Measurements from ENCODE around the gene MEF2C.

The MEF2C gene

DNA sequence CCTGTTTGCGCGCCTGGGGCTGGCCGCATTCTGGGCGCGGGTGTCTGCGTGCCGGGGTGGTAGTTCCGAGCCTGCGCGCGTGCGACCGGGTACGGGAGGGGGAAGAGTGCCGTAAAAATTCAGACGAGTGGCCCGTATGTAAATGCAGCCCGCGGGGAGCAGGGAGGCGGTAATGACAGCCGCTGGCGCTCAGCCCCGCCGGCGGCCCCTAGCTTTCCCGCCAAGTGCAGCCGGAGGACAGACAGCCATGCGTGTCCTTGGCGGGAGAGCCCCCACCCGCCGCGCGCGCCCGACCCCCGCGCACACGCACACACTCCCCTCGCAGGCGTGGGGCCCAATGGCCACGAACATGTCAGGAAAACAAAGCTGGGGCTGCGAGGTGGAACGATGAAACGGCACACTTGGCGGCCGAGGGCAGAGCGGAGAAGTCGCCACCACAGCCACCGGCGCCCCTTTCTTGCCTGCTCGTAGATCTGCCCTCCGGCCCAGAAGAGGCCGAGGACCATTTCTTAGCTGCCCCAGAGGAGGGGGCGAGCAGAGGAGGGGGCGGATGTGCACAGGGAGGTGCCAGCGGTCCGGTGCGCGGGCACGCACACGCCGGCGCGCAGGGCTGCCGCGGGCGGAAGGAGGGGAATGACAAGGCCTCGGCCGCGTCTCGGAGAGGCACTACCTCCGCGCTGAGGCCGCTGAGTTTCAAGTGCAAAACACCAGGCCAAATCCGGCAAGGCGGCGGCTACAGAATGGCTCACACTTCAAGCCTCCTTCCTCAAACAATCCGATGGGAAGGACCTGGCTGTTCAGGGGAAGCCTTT, 208.4 kb downstream of the MEF2C start:
- TF ChIP-seq, protein P1, sequence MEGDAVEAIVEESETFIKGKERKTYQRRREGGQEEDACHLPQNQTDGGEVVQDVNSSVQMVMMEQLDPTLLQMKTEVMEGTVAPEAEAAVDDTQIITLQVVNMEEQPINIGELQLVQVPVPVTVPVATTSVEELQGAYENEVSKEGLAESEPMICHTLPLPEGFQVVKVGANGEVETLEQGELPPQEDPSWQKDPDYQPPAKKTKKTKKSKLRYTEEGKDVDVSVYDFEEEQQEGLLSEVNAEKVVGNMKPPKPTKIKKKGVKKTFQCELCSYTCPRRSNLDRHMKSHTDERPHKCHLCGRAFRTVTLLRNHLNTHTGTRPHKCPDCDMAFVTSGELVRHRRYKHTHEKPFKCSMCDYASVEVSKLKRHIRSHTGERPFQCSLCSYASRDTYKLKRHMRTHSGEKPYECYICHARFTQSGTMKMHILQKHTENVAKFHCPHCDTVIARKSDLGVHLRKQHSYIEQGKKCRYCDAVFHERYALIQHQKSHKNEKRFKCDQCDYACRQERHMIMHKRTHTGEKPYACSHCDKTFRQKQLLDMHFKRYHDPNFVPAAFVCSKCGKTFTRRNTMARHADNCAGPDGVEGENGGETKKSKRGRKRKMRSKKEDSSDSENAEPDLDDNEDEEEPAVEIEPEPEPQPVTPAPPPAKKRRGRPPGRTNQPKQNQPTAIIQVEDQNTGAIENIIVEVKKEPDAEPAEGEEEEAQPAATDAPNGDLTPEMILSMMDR (IDR thresholded peaks at IDR 0.05; ENCODE audit: control insufficient read depth, extremely low read depth, insufficient read depth), result no peak
- no peak for DNase-seq (ENCODE audit: low read depth)
- no peak overlapping the region for H3K4me3 ChIP-seq (ENCODE audit: low read depth, low read length)

DNA sequence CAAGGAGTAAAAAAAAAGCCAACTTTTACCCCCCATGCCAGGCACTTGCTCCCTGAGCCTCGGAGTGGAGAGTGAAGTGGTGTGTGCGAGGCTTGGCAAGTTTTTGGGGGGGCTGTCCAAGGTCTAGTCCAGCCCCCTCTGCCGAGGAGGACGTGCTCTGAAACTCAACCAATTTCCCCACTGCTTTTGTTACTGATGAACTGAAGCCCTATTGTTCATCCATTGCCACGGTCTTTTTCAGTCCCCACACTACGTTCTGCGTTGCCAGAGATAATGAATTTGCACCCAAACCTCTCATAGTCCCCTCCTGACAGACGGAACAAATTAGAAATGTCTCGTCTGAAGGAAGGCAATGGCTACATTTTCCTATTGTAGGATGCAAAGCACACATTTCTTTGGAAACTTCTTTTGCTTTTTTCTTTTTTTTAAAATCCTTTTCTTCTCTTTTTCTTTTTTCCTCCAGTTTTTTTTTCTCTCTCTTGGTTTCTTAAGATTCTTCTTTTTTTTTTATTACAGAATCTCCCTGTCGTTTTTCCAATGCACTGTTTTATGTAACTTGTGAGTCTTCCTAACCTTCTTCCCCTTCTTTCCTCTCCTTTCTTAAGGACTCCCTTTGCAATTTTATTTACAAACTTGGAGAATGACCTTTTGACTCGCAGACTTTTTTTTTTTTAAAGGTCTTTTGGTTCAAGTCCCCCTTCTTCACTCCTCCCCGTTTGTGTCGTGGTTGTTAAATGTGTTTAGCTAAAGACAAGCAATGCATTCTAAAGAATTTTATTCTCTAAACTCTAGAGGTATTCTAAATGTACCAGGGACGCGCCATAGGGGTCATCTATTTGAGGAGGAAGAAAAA, 209.5 kb downstream of the MEF2C start:
- DNase-seq (ENCODE audit: low read depth), result no peak
- TF ChIP-seq, protein P1 (IDR thresholded peaks at IDR 0.05; ENCODE audit: control insufficient read depth, extremely low read depth, insufficient read depth), result no peak
- no peak overlapping the region for H3K4me3 ChIP-seq (ENCODE audit: low read depth, low read length)

- TF ChIP-seq, protein P1 (IDR thresholded peaks at IDR 0.05; ENCODE audit: control insufficient read depth, extremely low read depth, insufficient read depth), result no peak
- no peak overlapping the region for H3K4me3 ChIP-seq (ENCODE audit: low read depth, low read length)
- DNase-seq (ENCODE audit: low read depth), result no peak
These were observed 210.2 kb downstream of the MEF2C start for GRCh38 chr5:88672644-88673252.

- no peak overlapping the region for H3K4me3 ChIP-seq (ENCODE audit: low read depth, low read length)
- DNase-seq (ENCODE audit: low read depth), result no peak
- TF ChIP-seq, protein P1 (IDR thresholded peaks at IDR 0.05; ENCODE audit: control insufficient read depth, extremely low read depth, insufficient read depth), result no peak
These were observed 211.2 kb downstream of the MEF2C start for GRCh38 chr5:88671505-88672499.

- H3K4me3 ChIP-seq (ENCODE audit: low read depth, low read length), result no peak overlapping the region
- TF ChIP-seq, protein P1 (IDR thresholded peaks at IDR 0.05; ENCODE audit: control insufficient read depth, extremely low read depth, insufficient read depth), result no peak
- DNase-seq (ENCODE audit: low read depth), result no peak
These were observed 211.9 kb downstream of the MEF2C start for GRCh38 chr5:88671106-88671504.

- TF ChIP-seq, protein P1 (IDR thresholded peaks at IDR 0.05; ENCODE audit: control insufficient read depth, extremely low read depth, insufficient read depth), result no peak
- H3K4me3 ChIP-seq (ENCODE audit: low read depth, low read length), result no peak overlapping the region
- DNase-seq (ENCODE audit: low read depth), result no peak
These were observed 212.5 kb downstream of the MEF2C start for GRCh38 chr5:88670461-88670860.

Measured in LNCaP clone FGC (cell line).